Measurements from ENCODE around the gene ARMC6.

Gene ARMC6

DNA sequence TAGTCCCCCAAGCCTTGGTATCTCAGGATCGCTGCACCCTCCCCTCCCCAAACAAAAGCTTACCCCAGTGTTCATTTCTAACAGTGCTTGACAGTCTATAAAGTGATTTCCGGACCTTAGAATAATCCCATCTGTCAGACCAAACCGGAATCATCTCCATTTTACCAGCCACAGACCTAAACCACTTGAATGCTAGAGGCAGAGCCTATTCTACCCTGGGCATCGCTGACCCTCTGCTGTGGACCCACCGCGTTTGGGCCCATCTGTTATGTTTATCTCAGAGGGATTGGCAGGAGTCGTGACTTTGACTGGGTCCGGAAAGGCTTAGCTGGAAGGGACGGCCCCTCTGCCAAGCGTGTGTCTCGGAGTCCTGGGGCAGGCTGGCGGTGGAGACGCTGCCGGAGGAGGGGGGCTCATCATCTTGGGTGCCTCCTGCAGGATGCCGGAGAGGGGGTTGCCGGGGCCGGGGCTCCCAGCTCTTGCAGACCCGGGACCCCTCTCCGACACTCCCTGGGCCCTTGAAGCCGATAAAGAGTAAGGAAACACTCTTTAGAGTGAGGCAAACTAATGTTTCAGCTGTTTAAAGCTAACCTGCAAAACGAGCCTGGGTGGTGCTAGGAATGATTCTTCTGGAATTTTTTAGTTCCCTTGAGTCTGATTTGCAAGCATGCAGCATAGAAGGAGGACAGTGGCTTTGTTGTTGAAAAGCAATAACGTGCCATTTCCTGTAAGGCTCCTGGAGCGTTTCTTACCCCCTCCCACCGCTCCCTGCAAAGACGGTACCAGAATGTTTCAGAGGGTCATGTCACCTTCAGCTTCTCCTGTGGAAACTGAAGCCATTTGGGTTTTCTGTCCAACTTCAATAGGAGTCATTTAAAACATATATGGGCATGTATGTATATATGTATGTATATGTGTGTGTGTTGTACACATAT is 31.7 kb downstream of the ARMC6 start:
- DNase-seq (ENCODE audit: insufficient read length, low spot score) (no peak), FAIRE-seq (no peak)
- TF ChIP-seq POLR2A (IDR thresholded peaks at IDR 0.05; ENCODE audit: low read depth, low read length), result no peak

- no peak for TF ChIP-seq POLR2A (IDR thresholded peaks at IDR 0.05; ENCODE audit: low read depth, low read length)
- no peak for DNase-seq (ENCODE audit: insufficient read length, low spot score)
- FAIRE-seq, result no peak
These were observed 34.1 kb downstream of the ARMC6 start for GRCh38 chr19:19067276-19068072.

DNA sequence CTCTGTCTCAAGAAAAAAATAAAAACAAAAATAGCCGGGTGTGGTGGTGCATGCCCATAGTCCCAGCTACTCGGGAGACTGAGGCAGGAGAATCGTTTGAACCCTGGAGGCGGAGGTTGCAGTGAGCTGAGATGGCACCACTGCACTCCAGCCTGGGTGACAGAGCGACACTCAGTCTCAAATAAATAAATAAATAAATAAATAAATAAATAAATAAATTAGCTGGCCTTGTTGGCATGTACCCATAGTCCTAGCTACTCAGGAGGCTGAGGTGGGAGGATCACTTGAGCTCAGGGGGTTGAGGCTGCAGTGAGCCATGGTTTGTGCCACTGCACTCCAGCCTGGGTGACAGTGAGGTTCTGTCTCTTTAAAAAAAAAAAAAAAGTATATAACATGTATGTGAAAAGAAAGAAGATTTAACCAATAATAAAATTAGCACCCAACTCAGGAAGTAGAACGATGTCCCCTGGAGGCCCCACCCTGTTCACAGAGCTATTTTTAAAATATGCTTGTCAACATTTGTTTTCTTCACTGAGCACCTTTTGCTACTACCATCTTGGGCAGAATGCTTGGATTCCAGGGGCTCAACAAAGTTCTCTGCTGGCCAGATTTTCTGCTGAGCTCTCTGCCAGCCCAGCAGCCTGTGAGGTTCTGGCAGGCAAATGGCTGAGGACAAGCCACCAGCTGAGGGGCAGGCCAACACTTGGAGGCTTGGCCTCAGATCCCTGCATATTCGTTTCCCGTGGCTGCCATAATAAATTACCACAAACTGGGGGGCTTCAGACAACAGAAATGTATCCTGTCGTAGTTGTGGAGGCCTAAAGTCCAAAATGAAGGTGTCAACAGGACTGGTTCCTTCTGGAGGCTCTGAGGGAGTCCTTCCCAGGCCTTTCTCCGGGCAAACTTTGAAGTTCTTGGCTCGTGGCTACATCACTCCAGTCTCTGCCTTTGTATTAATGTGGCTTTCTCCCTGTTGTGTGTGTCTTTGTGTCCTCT is 35.6 kb downstream of the ARMC6 start:
- DNase-seq (ENCODE audit: insufficient read length, low spot score), result no peak
- no peak for TF ChIP-seq POLR2A (IDR thresholded peaks at IDR 0.05; ENCODE audit: low read depth, low read length)
- no peak for FAIRE-seq

DNA sequence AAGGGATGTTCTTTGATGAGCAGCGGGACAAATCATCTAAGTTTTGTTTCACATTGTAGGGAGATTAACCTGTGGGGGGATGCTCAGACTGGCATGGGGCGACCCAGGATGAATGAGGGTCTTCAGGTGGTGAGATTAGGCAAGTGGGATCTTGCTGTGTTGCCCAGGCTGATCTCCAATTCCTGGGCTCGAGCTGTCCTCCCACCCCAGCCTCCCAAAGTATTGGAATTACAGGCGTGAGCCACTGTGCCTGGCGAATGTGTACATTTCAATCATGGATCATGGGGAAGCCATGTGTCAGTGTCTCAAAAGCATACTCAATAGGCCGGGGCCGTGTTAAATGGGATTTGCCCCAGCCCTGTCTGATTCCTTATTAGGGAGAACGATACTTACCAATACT is 38.5 kb downstream of the ARMC6 start:
- DNase-seq (ENCODE audit: insufficient read length, low spot score) (no peak), FAIRE-seq (no peak)
- no peak for TF ChIP-seq POLR2A (IDR thresholded peaks at IDR 0.05; ENCODE audit: low read depth, low read length)

- TF ChIP-seq POLR2A (IDR thresholded peaks at IDR 0.05; ENCODE audit: low read depth, low read length), result no peak
- FAIRE-seq (no peak), DNase-seq (ENCODE audit: insufficient read length, low spot score) (no peak)
These were observed 40.9 kb downstream of the ARMC6 start for GRCh38 chr19:19074196-19074882.

DNA sequence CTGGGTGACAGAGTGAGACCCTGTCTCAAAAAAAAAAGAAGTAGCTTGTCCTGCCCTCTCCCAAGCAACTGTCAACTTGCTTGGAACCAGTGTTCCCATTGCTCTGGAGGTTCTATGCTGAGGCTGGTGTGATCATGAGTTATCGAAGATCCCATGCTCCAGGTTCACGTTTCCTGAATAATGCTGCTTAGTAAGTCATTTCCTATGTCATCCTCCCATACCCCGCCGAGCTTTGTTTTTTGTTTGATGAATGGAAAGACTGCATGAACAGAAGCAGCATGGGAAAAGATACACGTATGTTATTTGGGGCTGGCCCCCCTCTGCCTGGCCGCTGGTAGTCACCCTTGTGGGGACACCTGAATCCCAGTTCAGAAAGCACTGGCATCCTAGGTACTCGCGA is 41.7 kb downstream of the ARMC6 start:
- TF ChIP-seq POLR2A (IDR thresholded peaks at IDR 0.05; ENCODE audit: low read depth, low read length), result no peak
- FAIRE-seq, result no peak
- no peak for DNase-seq (ENCODE audit: insufficient read length, low spot score)

DNA sequence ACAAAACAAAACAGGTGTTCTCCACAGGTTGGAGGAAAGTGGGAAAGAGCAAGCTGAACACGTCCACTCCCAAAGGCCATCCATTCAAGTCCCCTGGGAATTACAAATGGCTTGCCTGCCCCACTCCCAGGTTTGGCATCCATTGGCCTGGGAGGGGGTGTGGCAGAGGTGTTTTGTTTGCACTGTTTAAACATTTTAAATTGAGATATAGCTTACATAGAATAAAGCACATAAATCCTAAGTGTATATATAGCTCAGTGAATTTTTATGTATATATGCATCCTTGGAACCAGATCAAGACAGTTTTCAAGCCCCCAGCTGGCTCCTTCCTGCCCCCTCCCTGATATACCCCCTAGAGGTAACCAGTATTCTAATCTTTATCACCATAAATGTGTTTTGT is 43.1 kb downstream of the ARMC6 start:
- no peak for TF ChIP-seq POLR2A (IDR thresholded peaks at IDR 0.05; ENCODE audit: low read depth, low read length)
- FAIRE-seq (no peak), DNase-seq (ENCODE audit: insufficient read length, low spot score) (no peak)

DNA sequence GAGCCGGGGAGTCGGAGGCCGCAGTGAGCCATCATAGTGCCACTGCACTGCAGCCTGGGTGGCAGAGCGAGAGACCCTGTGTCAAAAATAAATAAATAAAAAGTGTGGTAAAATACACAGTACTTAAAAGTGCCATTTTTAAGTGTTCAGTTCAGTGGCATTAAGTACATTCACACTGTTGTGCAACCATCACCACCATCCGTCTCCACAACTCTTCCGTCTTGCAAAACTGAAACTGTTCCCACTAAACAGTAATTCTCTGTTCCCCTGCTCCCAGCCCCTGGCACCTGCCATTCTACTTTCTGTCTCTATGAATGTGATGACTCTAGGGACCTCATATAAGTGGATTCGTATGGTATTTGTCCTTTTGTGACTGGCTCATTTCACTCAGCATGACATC is 43.7 kb downstream of the ARMC6 start:
- DNase-seq (ENCODE audit: insufficient read length, low spot score) (no peak), FAIRE-seq (no peak)
- TF ChIP-seq POLR2A (IDR thresholded peaks at IDR 0.05; ENCODE audit: low read depth, low read length), result no peak

DNA sequence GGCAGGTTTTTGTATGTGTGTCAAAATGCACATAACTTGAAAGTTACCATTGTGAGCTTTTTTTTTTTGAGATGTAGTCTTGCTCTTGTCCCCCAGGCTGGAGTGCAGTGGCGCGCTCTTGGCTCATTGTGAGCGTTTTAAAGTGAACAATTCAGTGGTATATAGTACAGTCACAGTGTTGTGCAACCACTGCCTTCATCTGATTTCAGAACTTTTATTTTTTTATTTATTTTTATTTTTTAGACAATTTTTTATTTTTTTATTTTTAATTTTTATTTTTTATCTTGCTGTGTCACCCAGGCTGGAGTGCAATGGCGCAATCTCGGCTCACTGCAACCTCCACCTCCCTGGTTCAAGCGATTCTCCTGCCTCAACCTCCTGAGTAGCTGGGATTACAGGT is 45.4 kb downstream of the ARMC6 start:
- TF ChIP-seq POLR2A (IDR thresholded peaks at IDR 0.05; ENCODE audit: low read depth, low read length), result no peak
- DNase-seq (ENCODE audit: insufficient read length, low spot score) (no peak), FAIRE-seq (no peak)

- no peak for FAIRE-seq
- TF ChIP-seq POLR2A (IDR thresholded peaks at IDR 0.05; ENCODE audit: low read depth, low read length), result no peak
These were observed 46.2 kb downstream of the ARMC6 start for GRCh38 chr19:19079571-19079970.

GRCh38 chr19:19081642-19082151 is 48.3 kb downstream of the ARMC6 start:
- FAIRE-seq (no peak), DNase-seq (ENCODE audit: insufficient read length, low spot score) (no peak)
- TF ChIP-seq POLR2A (IDR thresholded peaks at IDR 0.05; ENCODE audit: low read depth, low read length), result no peak

More at GRCh38 chr19:19079571-19079970, 46.2 kb downstream of the ARMC6 start:
- no peak for DNase-seq (ENCODE audit: insufficient read length, low spot score)

- FAIRE-seq (no peak), DNase-seq (ENCODE audit: insufficient read length, low spot score) (no peak)
- no peak for TF ChIP-seq POLR2A (IDR thresholded peaks at IDR 0.05; ENCODE audit: low read depth, low read length)
These were observed 50.2 kb downstream of the ARMC6 start for GRCh38 chr19:19083413-19084178.

All from H54 (cell line).